ENCODE measurements around the gene TRAPPC13. TPM values are rescaled to one million over a fixed set of nuclear protein-coding genes. Genes with fewer than 3 reads are reported as not detected.
A peak's percentile ranks its signal among the peaks of the same experiment; 100 is the strongest.
"Not testable (repeated sequence)": the region's sequence is repeated elsewhere in the genome, so short reads cannot be mapped to it uniquely, and the experiment has no call there.

TRAPPC13 gene
- polyA plus RNA-seq (ENCODE audit: insufficient read length) = 18.5 TPM

GRCh38 chr5:65624571-65625555, at the start of gene TRAPPC13, which contains the start of gene SHLD3:
TRAPPC13 (plus strand) TSS chr5:65625027; CDS start chr5:65625061, 34 bp downstream.
SHLD3 (plus strand) TSS chr5:65625027; CDS start chr5:65629588, 4,561 bp downstream.
- DNase-seq (ENCODE audit: low read depth) = peak; percentile 89

GRCh38 chr5:65577141-65577540, 47.7 kb upstream of the TRAPPC13 start:
- no peak for DNase-seq (ENCODE audit: low read depth)

- no peak for DNase-seq (ENCODE audit: low read depth)
Measured at GRCh38 chr5:65588694-65589093, 36.1 kb upstream of the TRAPPC13 start.

- DNase-seq (ENCODE audit: low read depth) = not testable (repeated sequence)
Measured at GRCh38 chr5:65601761-65602160, 23.1 kb upstream of the TRAPPC13 start.

GRCh38 chr5:65611524-65611923, 13.3 kb upstream of the TRAPPC13 start:
- DNase-seq (ENCODE audit: low read depth) = no peak

GRCh38 chr5:65612298-65612907, 12.4 kb upstream of the TRAPPC13 start:
- no peak for DNase-seq (ENCODE audit: low read depth)

GRCh38 chr5:65620021-65620420, 4.8 kb upstream of the TRAPPC13 start:
- DNase-seq (ENCODE audit: low read depth) = no peak

GRCh38 chr5:65621961-65622360, 2.9 kb upstream of the TRAPPC13 start:
- not testable (repeated sequence) for DNase-seq (ENCODE audit: low read depth)

- DNase-seq (ENCODE audit: low read depth) = no peak
Measured at GRCh38 chr5:65623482-65623881, 1.3 kb upstream of the TRAPPC13 start.

- DNase-seq (ENCODE audit: low read depth) = peak; percentile 88
Measured at GRCh38 chr5:65624025-65624570, 729 bp upstream of the TRAPPC13 start, which contains the start of gene TRIM23. TRIM23 (minus strand) TSS chr5:65624333; CDS start chr5:65624274, 59 bp downstream.

GRCh38 chr5:65625743-65626142, 916 bp downstream of the TRAPPC13 start:
- DNase-seq (ENCODE audit: low read depth) = no peak

- DNase-seq (ENCODE audit: low read depth) = no peak
Measured at GRCh38 chr5:65630981-65631380, 6.2 kb downstream of the TRAPPC13 start.

- no peak for DNase-seq (ENCODE audit: low read depth)
Measured at GRCh38 chr5:65640240-65640639, 15.4 kb downstream of the TRAPPC13 start.

- no peak for DNase-seq (ENCODE audit: low read depth)
Measured at GRCh38 chr5:65646938-65647337, 22.1 kb downstream of the TRAPPC13 start.

GRCh38 chr5:65647941-65648340, 23.1 kb downstream of the TRAPPC13 start:
- DNase-seq (ENCODE audit: low read depth) = no peak

GRCh38 chr5:65651144-65651543, 26.3 kb downstream of the TRAPPC13 start:
- DNase-seq (ENCODE audit: low read depth) = no peak

GRCh38 chr5:65654713-65655112, 29.9 kb downstream of the TRAPPC13 start:
- DNase-seq (ENCODE audit: low read depth) = no peak

GRCh38 chr5:65663804-65664521, 39.1 kb downstream of the TRAPPC13 start:
- DNase-seq (ENCODE audit: low read depth) = no peak

- no peak for DNase-seq (ENCODE audit: low read depth)
Measured at GRCh38 chr5:65668696-65669095, 43.9 kb downstream of the TRAPPC13 start.

- DNase-seq (ENCODE audit: low read depth) = no peak
Measured at GRCh38 chr5:65672796-65673195, 48.0 kb downstream of the TRAPPC13 start.

- DNase-seq (ENCODE audit: low read depth) = no peak
Measured at GRCh38 chr5:65674749-65675148, 49.9 kb downstream of the TRAPPC13 start.

- not testable (repeated sequence) for DNase-seq (ENCODE audit: low read depth)
Measured at GRCh38 chr5:65676056-65676455, 51.2 kb downstream of the TRAPPC13 start.
